Tibial artery (tissue), 4 donors: ENCODE results near the gene ACE2.

Experiments
- DNase-seq, 2 donors: peaks; one replicate each; pipeline ENCODE4 v3.0.0-alpha.2; 2019
- H3K27ac ChIP-seq, 2 donors: fragments of 200-600 bp; sonication (generic) in 1 of 2; 1 replicate in 1 of 2; 2 replicates in 1 of 2; pipeline ENCODE4 v1.5.1; 2018 to 2019; ENCODE audit warnings: mild to moderate bottlenecking in 1 of 2
- H3K27me3 ChIP-seq, 2 donors: fragments of 200-600 bp; sonication (generic) in 1 of 2; one replicate each; pipeline versions ENCODE4 v1.5.1 to v1.6.0; 2016 to 2019
- H3K36me3 ChIP-seq, 3 donors: fragments of 200-600 bp; sonication (generic) in 2 of 3; one replicate each; pipeline ENCODE4 v1.5.1; 2016 to 2019; ENCODE audit warnings: mild to moderate bottlenecking in 2 of 3
- H3K4me1 ChIP-seq, 4 donors: fragments of 200-600 bp; sonication (generic) in 2 of 4; 1 replicate in 3 of 4; 2 replicates in 1 of 4; pipeline ENCODE4 v1.5.1; 2016 to 2019
- H3K4me3 ChIP-seq, 2 donors: fragments of 200-600 bp; sonication (generic) in 1 of 2; 1 replicate in 1 of 2; 2 replicates in 1 of 2; pipeline ENCODE4 v1.5.1; 2018 to 2019; ENCODE audit warnings: mild to moderate bottlenecking in 2 of 2
- H3K9me3 ChIP-seq, 3 donors: fragments of 200-600 bp; sonication (generic) in 1 of 3; one replicate each; pipeline ENCODE4 v1.5.1; 2016 to 2019
- intact Hi-C: fragments of 100-400 bp; cut with DNase I; formaldehyde crosslinking; loops from one replicate; pipeline ENCODE4 v1.15.0; 2023; ENCODE audit warnings: low total_unique reads
- TF ChIP-seq, protein P1 (sequence below), 2 experiments: fragments of 200-600 bp in 1 of 2; fragments of 450-650 bp in 1 of 2; IDR thresholded peaks; one replicate each; pipeline ENCODE4 v1.5.1; 2017 to 2019; ENCODE audit warnings: antibody characterized with exemption in 2 of 2, mild to moderate bottlenecking in 1 of 2, moderate library complexity in 1 of 2

ACE2 gene

DNA sequence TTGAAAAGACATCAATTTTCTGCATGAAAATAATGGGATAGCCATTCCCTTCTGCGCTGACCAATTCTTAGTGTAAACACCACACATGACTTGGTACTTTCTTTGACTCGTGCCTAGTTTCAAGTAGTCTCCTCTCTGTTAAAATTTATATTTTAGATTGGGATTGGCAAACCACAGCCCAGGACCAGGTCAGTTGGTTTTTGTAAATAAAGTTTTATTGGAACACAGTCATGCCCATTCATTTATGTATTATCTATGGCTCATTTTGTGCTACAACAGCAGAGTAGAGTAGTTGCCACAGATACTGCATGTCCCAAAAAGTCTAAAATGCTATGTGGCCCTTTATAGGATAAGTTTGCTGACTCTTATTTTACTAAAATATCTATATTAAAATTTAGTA, 53.4 kb downstream of the ACE2 start:
- no peaks in the 10 kb centered on the region for H3K27me3 ChIP-seq
- TF ChIP-seq, protein P1, sequence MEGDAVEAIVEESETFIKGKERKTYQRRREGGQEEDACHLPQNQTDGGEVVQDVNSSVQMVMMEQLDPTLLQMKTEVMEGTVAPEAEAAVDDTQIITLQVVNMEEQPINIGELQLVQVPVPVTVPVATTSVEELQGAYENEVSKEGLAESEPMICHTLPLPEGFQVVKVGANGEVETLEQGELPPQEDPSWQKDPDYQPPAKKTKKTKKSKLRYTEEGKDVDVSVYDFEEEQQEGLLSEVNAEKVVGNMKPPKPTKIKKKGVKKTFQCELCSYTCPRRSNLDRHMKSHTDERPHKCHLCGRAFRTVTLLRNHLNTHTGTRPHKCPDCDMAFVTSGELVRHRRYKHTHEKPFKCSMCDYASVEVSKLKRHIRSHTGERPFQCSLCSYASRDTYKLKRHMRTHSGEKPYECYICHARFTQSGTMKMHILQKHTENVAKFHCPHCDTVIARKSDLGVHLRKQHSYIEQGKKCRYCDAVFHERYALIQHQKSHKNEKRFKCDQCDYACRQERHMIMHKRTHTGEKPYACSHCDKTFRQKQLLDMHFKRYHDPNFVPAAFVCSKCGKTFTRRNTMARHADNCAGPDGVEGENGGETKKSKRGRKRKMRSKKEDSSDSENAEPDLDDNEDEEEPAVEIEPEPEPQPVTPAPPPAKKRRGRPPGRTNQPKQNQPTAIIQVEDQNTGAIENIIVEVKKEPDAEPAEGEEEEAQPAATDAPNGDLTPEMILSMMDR (IDR thresholded peaks at IDR 0.05): no peak
- H3K9me3 ChIP-seq: peaks cover 0 to 5% (median 0%) of the 10 kb centered on the region in 3 donors
- no peak for DNase-seq
- H3K4me3 ChIP-seq: no peak overlapping the region
- intact Hi-C loops: no loop called here
- no peaks in the 10 kb centered on the region for H3K4me1 ChIP-seq
- no peaks in the 10 kb centered on the region for H3K36me3 ChIP-seq
- H3K27ac ChIP-seq: no peak overlapping the region

GRCh38 chrX:15546745-15547144, 54.0 kb downstream of the ACE2 start:
- TF ChIP-seq, protein P1 (IDR thresholded peaks at IDR 0.05): no peak
- no peak for DNase-seq
- no peaks in the 10 kb centered on the region for H3K27me3 ChIP-seq
- intact Hi-C loops: no loop called here
- no peaks in the 10 kb centered on the region for H3K4me1 ChIP-seq
- peaks cover 0 to 5% (median 0%) of the 10 kb centered on the region in 3 donors for H3K9me3 ChIP-seq
- no peaks in the 10 kb centered on the region for H3K36me3 ChIP-seq
- H3K27ac ChIP-seq: no peak overlapping the region
- no peak overlapping the region for H3K4me3 ChIP-seq

GRCh38 chrX:15530318-15530717, 70.4 kb downstream of the ACE2 start:
- no peaks in the 10 kb centered on the region for H3K9me3 ChIP-seq
- H3K27ac ChIP-seq: no peak overlapping the region
- TF ChIP-seq, protein P1 (IDR thresholded peaks at IDR 0.05): no peak
- H3K27me3 ChIP-seq: no peaks in the 10 kb centered on the region
- H3K4me1 ChIP-seq: no peaks in the 10 kb centered on the region
- H3K4me3 ChIP-seq: no peak overlapping the region
- no peaks in the 10 kb centered on the region for H3K36me3 ChIP-seq
- no peak for DNase-seq
- intact Hi-C loops: no loop called here

- Histone ChIP-seq H3K4me1 (no peaks in the 10 kb centered on the region), H3K4me3 (no peak overlapping the region), H3K9me3 (no peaks in the 10 kb centered on the region), H3K27ac (no peak overlapping the region), H3K36me3 (no peaks in the 10 kb centered on the region), H3K27me3 (no peaks in the 10 kb centered on the region)
- TF ChIP-seq, protein P1 (IDR thresholded peaks at IDR 0.05): no peak
- intact Hi-C loops: no loop called here
- DNase-seq: no peak
Observed at GRCh38 chrX:15529165-15529564, 71.6 kb downstream of the ACE2 start.

- Histone ChIP-seq H3K27me3 (no peaks in the 10 kb centered on the region), H3K4me3 (no peak overlapping the region), H3K4me1 (no peaks in the 10 kb centered on the region), H3K27ac (no peak overlapping the region), H3K36me3 (no peaks in the 10 kb centered on the region), H3K9me3 (no peaks in the 10 kb centered on the region)
- TF ChIP-seq, protein P1 (IDR thresholded peaks at IDR 0.05): no peak
- intact Hi-C loops: no loop called here
- DNase-seq: no peak
Observed at GRCh38 chrX:15525664-15526416, 74.9 kb downstream of the ACE2 start.
